K562 (cell line): ENCODE results near the gene CAVIN1. TPM values are rescaled to one million over a fixed set of nuclear protein-coding genes. Genes with fewer than 3 reads are reported as not detected.

Source experiments
- ARID1B ChIP-seq: fragments of 450-650 bp; IDR thresholded peaks from 2 replicates; pipeline ENCODE4 v1.6.1; 2016; ENCODE audit warnings: antibody characterized with exemption, mild to moderate bottlenecking, inconsistent platforms
- CBFA2T2 ChIP-seq: fragments of 450-650 bp; conservative IDR thresholded peaks from 2 replicates; pipeline ENCODE4 v1.6.1; 2017; ENCODE audit warnings: mild to moderate bottlenecking
- CBX8 ChIP-seq: fragments of 200-600 bp; sonication (generic); IDR thresholded peaks from 2 replicates; pipeline ENCODE4 v1.6.1; 2012; ENCODE audit warnings: borderline replicate concordance, mixed run types, low read depth, mild to moderate bottlenecking, moderate library complexity, mixed read lengths, low read length, control low read depth, inconsistent platforms; ENCODE audit not compliant: poor library complexity, severe bottlenecking; ENCODE audit errors: extremely low read depth
- CREB1 ChIP-seq, 2 experiments: sonication (generic) in 1 of 2; formaldehyde crosslinking in 1 of 2; IDR thresholded peaks; 2 replicates each; pipeline versions ENCODE4 v1.6.1 to v1.8.0; 2012 to 2022; ENCODE audit warnings: inconsistent platforms in 1 of 2, mild to moderate bottlenecking in 1 of 2, missing genetic modification reagents in 1 of 2, moderate library complexity in 1 of 2
- CREB5 ChIP-seq: fragments of 250-450 bp; sonication (Bioruptor Pico); IDR thresholded peaks from 2 replicates; pipeline ENCODE4 v1.5.0; 2020; ENCODE audit warnings: mild to moderate bottlenecking
- ELF1 ChIP-seq: fragments of 200-800 bp; sonication (Bioruptor generic); IDR thresholded peaks from 2 replicates; pipeline ENCODE4 v1.6.1; 2016; ENCODE audit warnings: missing genetic modification characterization, missing compliant biosample characterization
- ELK1 ChIP-seq: sonication (generic); formaldehyde crosslinking; IDR thresholded peaks from 2 replicates; pipeline ENCODE4 v1.8.1; 2022; ENCODE audit warnings: missing genetic modification reagents
- EZH2 ChIP-seq: IDR thresholded peaks from 2 replicates; pipeline ENCODE4 v1.6.1; 2012; ENCODE audit warnings: low read depth, mild to moderate bottlenecking, inconsistent platforms, low read length, borderline replicate concordance
- ID3 ChIP-seq, 2 experiments: fragments of 250-450 bp in 1 of 2; fragments of 450-650 bp in 1 of 2; sonication (Bioruptor Pico) in 1 of 2; IDR thresholded peaks; 2 replicates each; pipeline versions ENCODE4 v1.6.1 to v1.8.0; 2016 to 2021; ENCODE audit warnings: mild to moderate bottlenecking in 2 of 2, moderate library complexity in 2 of 2, missing compliant biosample characterization in 1 of 2, missing genetic modification characterization in 1 of 2
- LEF1 ChIP-seq: fragments of 450-650 bp; IDR thresholded peaks from 2 replicates; pipeline ENCODE4 v1.6.1; 2016; ENCODE audit warnings: mild to moderate bottlenecking
- NONO ChIP-seq, 2 experiments: fragments of 200-400 bp in 1 of 2; fragments of 450-650 bp in 1 of 2; formaldehyde crosslinking in 1 of 2; IDR thresholded peaks; 2 replicates each; pipeline ENCODE4 v1.6.1; 2017; ENCODE audit warnings: low read depth in 2 of 2, mild to moderate bottlenecking in 2 of 2, moderate library complexity in 2 of 2, low read length in 1 of 2
- POLR2B ChIP-seq: fragments of 450-650 bp; IDR thresholded peaks from 2 replicates; pipeline ENCODE4 v1.6.1; 2018; ENCODE audit warnings: low read depth; ENCODE audit not compliant: partially characterized antibody
- RAD21 ChIP-seq, 2 experiments: fragments of 250-450 bp in 1 of 2; fragments of 450-650 bp in 1 of 2; sonication (Bioruptor Pico) in 1 of 2; formaldehyde crosslinking in 1 of 2; IDR thresholded peaks in 1 of 2; conservative IDR thresholded peaks in 1 of 2; 2 replicates each; pipeline versions ENCODE4 v1.4.0 to v1.8.0; 2020 to 2022; ENCODE audit warnings: mild to moderate bottlenecking in 2 of 2, moderate library complexity in 1 of 2
- SRSF1 ChIP-seq: fragments of 200-400 bp; formaldehyde crosslinking; IDR thresholded peaks from 2 replicates; pipeline ENCODE4 v1.6.1; 2017; ENCODE audit warnings: mild to moderate bottlenecking, low read depth, low read length, moderate library complexity
- TCF3 ChIP-seq: sonication (generic); formaldehyde crosslinking; IDR thresholded peaks from 2 replicates; pipeline ENCODE4 v1.4.0; 2020; ENCODE audit warnings: mild to moderate bottlenecking, missing genetic modification reagents
- ZKSCAN1 ChIP-seq: fragments of 150-350 bp; IDR thresholded peaks from 2 replicates; pipeline ENCODE4 v1.6.1; 2016; ENCODE audit warnings: low read depth, low read length
- polyA plus RNA-seq, 8 experiments: library from polyadenylated mRNA; depleted of rRNA in 4 of 8; stranded (reverse) in 5 of 8; unstranded in 3 of 8; fragments of >200 nt; fragmentation: Nextera tagmentation in 2 of 8; fragmentation: Illumina TruSeq in 1 of 8; extraction: Ambion mirVana in 2 of 8; extraction: Trizol in 1 of 8; gene quantifications; 2 replicates each; pipeline versions ENCODE4 v1.2.1 to v1.2.3, GENCODE V29; 2011 to 2014; ENCODE audit warnings: inconsistent platforms in 1 of 8, missing spikeins in 1 of 8
- total RNA-seq, 7 experiments: library from RNA; depleted of rRNA in 6 of 7; stranded (reverse); fragments of >200 nt in 6 of 7; fragmentation: Illumina TruSeq in 2 of 7; extraction: Trizol in 2 of 7; gene quantifications; 2 replicates each; pipeline versions ENCODE4 v1.2.1 to v1.2.3, GENCODE V29; 2011 to 2021; ENCODE audit warnings: low replicate concordance in 1 of 7
- TF ChIP-seq, protein P1 (sequence below): IDR thresholded peaks from 2 replicates; pipeline ENCODE4 v1.6.1; 2016; ENCODE audit warnings: missing genetic modification characterization, missing compliant biosample characterization
- TF ChIP-seq, protein P2 (sequence below), 2 experiments: IDR thresholded peaks; 2 replicates each; pipeline ENCODE4 v1.6.1; 2011; ENCODE audit warnings: borderline replicate concordance in 1 of 2, control low read depth in 1 of 2, low read depth in 1 of 2, low read length in 1 of 2, mild to moderate bottlenecking in 1 of 2, mixed read lengths in 1 of 2, moderate library complexity in 1 of 2; ENCODE audit not compliant: insufficient read depth in 1 of 2, insufficient read length in 1 of 2, poor library complexity in 1 of 2, severe bottlenecking in 1 of 2; ENCODE audit errors: extremely low read depth in 1 of 2

CAVIN1 gene
- total and polyA plus RNA-seq, 9 of the 15 experiments (the other 6 are each of a cell fraction or from before 2014, with no cell fraction given), result 6.8 to 162 (median 74.5) TPM

GRCh38 chr17:42456223-42457106, 33.4 kb upstream of the CAVIN1 start (continued):
- TF ChIP-seq ID3 (CRISPR knock-in tag; IDR thresholded peaks at IDR 0.05) (no peak), ID3 (tag; IDR thresholded peaks at IDR 0.05) (0 out of 2 replicates have a peak, but pooled peaks have one; percentile 51), ELK1 (CRISPR knock-in tag) (no peak), ELF1 (tag) (no peak; the same call in 1 of the 2 replicates), POLR2B (peak; percentile 51), ZKSCAN1 (peak; percentile 100), CREB5 (CRISPR knock-in tag) (no peak), CREB1 (IDR thresholded peaks at IDR 0.05) (0 out of 2 replicates have a peak, but pooled peaks have one; percentile 26), CREB1 (CRISPR knock-in tag; IDR thresholded peaks at IDR 0.05) (no peak), CBX8 (no peak), SRSF1 (no peak), EZH2 (no peak), TCF3 (CRISPR knock-in tag) (peak; percentile 88), CBFA2T2 (peak; percentile 88), ARID1B (peak; percentile 95), LEF1 (peak; percentile 90), RAD21 (CRISPR knock-in tag; conservative IDR thresholded peaks at IDR 0.05 in 1 of 2, IDR thresholded peaks at IDR 0.05 in 1 of 2) (no peak), NONO (IDR thresholded peaks at IDR 0.05; ENCODE audit: low read depth in 2 of 2, low read length in 1 of 2) (0 out of 4 replicates have a peak, but pooled peaks of 1 of the 2 experiments have one; percentile 15)
- TF ChIP-seq, protein P1, sequence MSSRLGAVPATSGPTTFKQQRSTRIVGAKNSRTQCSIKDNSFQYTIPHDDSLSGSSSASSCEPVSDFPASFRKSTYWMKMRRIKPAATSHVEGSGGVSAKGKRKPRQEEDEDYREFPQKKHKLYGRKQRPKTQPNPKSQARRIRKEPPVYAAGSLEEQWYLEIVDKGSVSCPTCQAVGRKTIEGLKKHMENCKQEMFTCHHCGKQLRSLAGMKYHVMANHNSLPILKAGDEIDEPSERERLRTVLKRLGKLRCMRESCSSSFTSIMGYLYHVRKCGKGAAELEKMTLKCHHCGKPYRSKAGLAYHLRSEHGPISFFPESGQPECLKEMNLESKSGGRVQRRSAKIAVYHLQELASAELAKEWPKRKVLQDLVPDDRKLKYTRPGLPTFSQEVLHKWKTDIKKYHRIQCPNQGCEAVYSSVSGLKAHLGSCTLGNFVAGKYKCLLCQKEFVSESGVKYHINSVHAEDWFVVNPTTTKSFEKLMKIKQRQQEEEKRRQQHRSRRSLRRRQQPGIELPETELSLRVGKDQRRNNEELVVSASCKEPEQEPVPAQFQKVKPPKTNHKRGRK (tag), result no peak
- TF ChIP-seq, protein P2, sequence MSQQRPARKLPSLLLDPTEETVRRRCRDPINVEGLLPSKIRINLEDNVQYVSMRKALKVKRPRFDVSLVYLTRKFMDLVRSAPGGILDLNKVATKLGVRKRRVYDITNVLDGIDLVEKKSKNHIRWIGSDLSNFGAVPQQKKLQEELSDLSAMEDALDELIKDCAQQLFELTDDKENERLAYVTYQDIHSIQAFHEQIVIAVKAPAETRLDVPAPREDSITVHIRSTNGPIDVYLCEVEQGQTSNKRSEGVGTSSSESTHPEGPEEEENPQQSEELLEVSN (IDR thresholded peaks at IDR 0.05; ENCODE audit: borderline replicate concordance in 1 of 2, extremely low read depth in 1 of 2, insufficient read depth in 1 of 2, insufficient read length in 1 of 2, low read depth in 1 of 2, low read length in 1 of 2, poor library complexity in 1 of 2, severe bottlenecking in 1 of 2), result no peak
